K562 (cell line): ENCODE data around the gene NET1. TPM values are rescaled to one million over a fixed set of nuclear protein-coding genes. Genes with fewer than 3 reads are reported as not detected.

Source experiments
- ARID2 ChIP-seq: fragments of 450-650 bp; IDR thresholded peaks from 2 replicates; pipeline ENCODE4 v1.6.1; 2017; ENCODE audit warnings: antibody characterized with exemption, mild to moderate bottlenecking
- E2F1 ChIP-seq: sonication (generic); formaldehyde crosslinking; IDR thresholded peaks from 2 replicates; pipeline ENCODE4 v1.8.1; 2023; ENCODE audit warnings: mild to moderate bottlenecking, missing genetic modification reagents, moderate library complexity
- EHMT2 ChIP-seq: fragments of 450-650 bp; IDR thresholded peaks from 2 replicates; pipeline ENCODE4 v1.6.1; 2018; ENCODE audit warnings: antibody characterized with exemption
- GABPA ChIP-seq: fragments of 200-800 bp; sonication (Bioruptor generic); conservative IDR thresholded peaks from 2 replicates; pipeline ENCODE4 v1.6.1; 2016; ENCODE audit warnings: low read depth, missing genetic modification characterization, missing compliant biosample characterization
- GABPB2 ChIP-seq: fragments of 250-450 bp; sonication (Bioruptor Pico); conservative IDR thresholded peaks from 2 replicates; pipeline ENCODE4 v1.5.1; 2021; ENCODE audit warnings: mild to moderate bottlenecking
- HNRNPL ChIP-seq: fragments of 200-400 bp; formaldehyde crosslinking; IDR thresholded peaks from 2 replicates; pipeline ENCODE4 v1.6.1; 2017; ENCODE audit warnings: low read depth, mild to moderate bottlenecking, low read length
- KDM5B ChIP-seq: fragments of 200-600 bp; sonication (generic); IDR thresholded peaks from 2 replicates; pipeline ENCODE4 v1.6.1; 2012; ENCODE audit warnings: low read depth, mild to moderate bottlenecking, moderate library complexity, low read length, control low read depth, inconsistent platforms; ENCODE audit not compliant: insufficient replicate concordance
- KLF10 ChIP-seq: fragments of 250-450 bp; sonication (Bioruptor Pico); IDR thresholded peaks from 2 replicates; pipeline ENCODE4 v1.6.1; 2021; ENCODE audit warnings: matching md5 sums
- MTA1 ChIP-seq: fragments of 450-650 bp; IDR thresholded peaks from 2 replicates; pipeline ENCODE4 v1.6.1; 2017; ENCODE audit warnings: borderline replicate concordance
- MXI1 ChIP-seq: IDR thresholded peaks from 2 replicates; pipeline ENCODE4 v1.6.1; 2011; ENCODE audit warnings: low read depth, mild to moderate bottlenecking, improper control_type of control experiment, low read length
- RBBP5 ChIP-seq: fragments of 200-600 bp; sonication (generic); IDR thresholded peaks from 2 replicates; pipeline ENCODE4 v1.6.1; 2012; ENCODE audit warnings: borderline replicate concordance, mild to moderate bottlenecking, low read length, control low read depth, inconsistent platforms; ENCODE audit not compliant: insufficient read depth, poor library complexity, severe bottlenecking
- RBM34 ChIP-seq: fragments of 200-400 bp; formaldehyde crosslinking; IDR thresholded peaks from 2 replicates; pipeline ENCODE4 v1.6.1; 2018; ENCODE audit warnings: low read length, borderline replicate concordance; ENCODE audit not compliant: insufficient read depth
- SIRT6 ChIP-seq: IDR thresholded peaks from one replicate; pipeline ENCODE4 v1.6.1; 2012; ENCODE audit warnings: low read depth, mild to moderate bottlenecking, control low read depth, inconsistent platforms, low read length, moderate library complexity
- SNIP1 ChIP-seq: fragments of 450-650 bp; IDR thresholded peaks from 2 replicates; pipeline ENCODE4 v1.7.1; 2017; ENCODE audit warnings: low read depth, mild to moderate bottlenecking
- SOX6 ChIP-seq: fragments of 450-650 bp; IDR thresholded peaks from 2 replicates; pipeline ENCODE4 v1.6.1; 2014; ENCODE audit warnings: mild to moderate bottlenecking
- SUPT5H ChIP-seq: fragments of 450-650 bp; IDR thresholded peaks from 2 replicates; pipeline ENCODE4 v1.6.1; 2016
- TAF9B ChIP-seq: fragments of 450-650 bp; IDR thresholded peaks from 2 replicates; pipeline ENCODE4 v1.6.1; 2018; ENCODE audit warnings: mild to moderate bottlenecking; ENCODE audit not compliant: partially characterized antibody
- TFE3 ChIP-seq: fragments of 450-650 bp; formaldehyde crosslinking; IDR thresholded peaks from 2 replicates; pipeline ENCODE4 v1.4.0; 2020; ENCODE audit warnings: mild to moderate bottlenecking, mixed read lengths
- ZKSCAN3 ChIP-seq: fragments of 250-450 bp; sonication (Bioruptor Pico); IDR thresholded peaks from 2 replicates; pipeline ENCODE4 v1.4.0; 2020
- ZNF282 ChIP-seq: sonication (generic); formaldehyde crosslinking; IDR thresholded peaks from 2 replicates; pipeline ENCODE4 v1.8.1; 2023; ENCODE audit warnings: missing genetic modification reagents
- ZNF449 ChIP-seq: fragments of 250-450 bp; sonication (Bioruptor Pico); IDR thresholded peaks from 2 replicates; pipeline ENCODE4 v1.8.0; 2022; ENCODE audit warnings: moderate library complexity, mild to moderate bottlenecking, inconsistent platforms
- ZNF639 ChIP-seq, 2 experiments: fragments of 200-800 bp in 1 of 2; sonication (Bioruptor generic) in 1 of 2; sonication (generic) in 1 of 2; formaldehyde crosslinking in 1 of 2; IDR thresholded peaks in 1 of 2; conservative IDR thresholded peaks in 1 of 2; 2 replicates each; pipeline versions ENCODE4 v1.5.0 to v1.6.1; 2016 to 2020; ENCODE audit warnings: missing compliant biosample characterization in 1 of 2, missing genetic modification characterization in 1 of 2, missing genetic modification reagents in 1 of 2
- ZNF699 ChIP-seq: fragments of 250-450 bp; sonication (Bioruptor Pico); IDR thresholded peaks from 2 replicates; pipeline ENCODE4 v1.8.0; 2021; ENCODE audit warnings: mild to moderate bottlenecking, moderate library complexity; ENCODE audit not compliant: insufficient replicate concordance
- ZNF75A ChIP-seq: fragments of 450-650 bp; formaldehyde crosslinking; IDR thresholded peaks from 2 replicates; pipeline ENCODE4 v1.4.0; 2020; ENCODE audit warnings: mild to moderate bottlenecking
- polyA plus RNA-seq, 8 experiments: library from polyadenylated mRNA; depleted of rRNA in 4 of 8; stranded (reverse) in 5 of 8; unstranded in 3 of 8; fragments of >200 nt; fragmentation: Nextera tagmentation in 2 of 8; fragmentation: Illumina TruSeq in 1 of 8; extraction: Ambion mirVana in 2 of 8; extraction: Trizol in 1 of 8; gene quantifications; 2 replicates each; pipeline versions ENCODE4 v1.2.1 to v1.2.3, GENCODE V29; 2011 to 2014; ENCODE audit warnings: inconsistent platforms in 1 of 8, missing spikeins in 1 of 8
- total RNA-seq, 7 experiments: library from RNA; depleted of rRNA in 6 of 7; stranded (reverse); fragments of >200 nt in 6 of 7; fragmentation: Illumina TruSeq in 2 of 7; extraction: Trizol in 2 of 7; gene quantifications; 2 replicates each; pipeline versions ENCODE4 v1.2.1 to v1.2.3, GENCODE V29; 2011 to 2021; ENCODE audit warnings: low replicate concordance in 1 of 7

Gene NET1
- total and polyA plus RNA-seq, 9 of the 15 experiments (the other 6 are each of a cell fraction or from before 2014, with no cell fraction given) = 47.4 to 258 (median 106) TPM

- TF ChIP-seq ZNF449 (CRISPR knock-in tag) (no peak), KDM5B (no peak), ZNF282 (CRISPR knock-in tag) (no peak), TAF9B (peak; percentile 50), ZNF639 (CRISPR knock-in tag; conservative IDR thresholded peaks at IDR 0.05 in 1 of 2, IDR thresholded peaks at IDR 0.05 in 1 of 2) (no peak), SIRT6 (no peak), ZNF699 (CRISPR knock-in tag) (no peak), RBBP5 (peak; percentile 89), MXI1 (peak; percentile 88), GABPB2 (CRISPR knock-in tag) (no peak), ZKSCAN3 (CRISPR knock-in tag) (no peak), KLF10 (CRISPR knock-in tag) (no peak), EHMT2 (no peak), ARID2 (no peak), ZNF75A (no peak), RBM34 (no peak), E2F1 (no peak), SUPT5H (peak; percentile 85), SOX6 (no peak), SNIP1 (no peak), MTA1 (no peak), TFE3 (no peak), HNRNPL (peak; percentile 97), GABPA (tag) (no peak)
Measured at GRCh38 chr10:5412277-5412941, at the start of gene NET1 (continued).
